GM12872 (cell line): ENCODE data around the gene RBM38.

Source experiments
- TF ChIP-seq, protein P1 (sequence below): IDR thresholded peaks from 3 replicates; pipeline ENCODE4 v1.5.1; 2011; ENCODE audit warnings: low read depth, mild to moderate bottlenecking, low read length, moderate library complexity; ENCODE audit not compliant: insufficient read depth

RBM38 gene

DNA sequence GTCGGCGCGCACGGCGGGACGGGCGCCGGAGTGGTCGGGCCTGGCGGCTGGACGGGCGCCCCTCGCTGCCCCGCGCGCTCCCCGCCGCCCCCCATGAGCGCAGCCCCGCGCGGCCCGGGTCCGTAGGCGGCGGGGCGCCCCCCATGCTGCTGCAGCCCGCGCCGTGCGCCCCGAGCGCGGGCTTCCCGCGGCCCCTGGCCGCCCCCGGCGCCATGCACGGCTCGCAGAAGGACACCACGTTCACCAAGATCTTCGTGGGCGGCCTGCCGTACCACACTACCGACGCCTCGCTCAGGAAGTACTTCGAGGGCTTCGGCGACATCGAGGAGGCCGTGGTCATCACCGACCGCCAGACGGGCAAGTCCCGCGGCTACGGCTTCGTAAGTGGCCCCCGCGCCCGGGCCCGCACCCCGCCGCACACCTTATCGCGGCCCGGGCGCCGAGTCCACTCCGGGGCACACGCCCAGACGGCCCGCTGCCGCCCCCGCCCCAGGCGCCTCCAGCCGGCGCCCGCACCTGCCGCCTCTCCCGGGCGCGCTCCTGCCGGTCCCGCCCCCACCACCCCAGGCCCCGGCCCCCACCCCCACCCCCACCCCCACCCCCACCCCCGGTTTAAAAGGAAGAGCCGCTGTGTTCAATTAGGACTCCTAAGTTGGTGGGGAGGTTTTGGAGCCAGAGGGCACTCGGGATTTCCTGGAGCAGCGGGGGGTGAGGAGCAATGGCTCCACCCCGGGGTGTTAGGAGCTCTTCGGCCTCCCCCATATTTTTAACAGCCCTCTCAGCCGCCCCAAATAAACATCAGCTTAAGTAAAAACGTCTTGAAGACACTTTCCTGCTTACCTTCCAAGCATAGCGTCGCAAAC, 474 bp downstream of the RBM38 start:
- TF ChIP-seq, protein P1, sequence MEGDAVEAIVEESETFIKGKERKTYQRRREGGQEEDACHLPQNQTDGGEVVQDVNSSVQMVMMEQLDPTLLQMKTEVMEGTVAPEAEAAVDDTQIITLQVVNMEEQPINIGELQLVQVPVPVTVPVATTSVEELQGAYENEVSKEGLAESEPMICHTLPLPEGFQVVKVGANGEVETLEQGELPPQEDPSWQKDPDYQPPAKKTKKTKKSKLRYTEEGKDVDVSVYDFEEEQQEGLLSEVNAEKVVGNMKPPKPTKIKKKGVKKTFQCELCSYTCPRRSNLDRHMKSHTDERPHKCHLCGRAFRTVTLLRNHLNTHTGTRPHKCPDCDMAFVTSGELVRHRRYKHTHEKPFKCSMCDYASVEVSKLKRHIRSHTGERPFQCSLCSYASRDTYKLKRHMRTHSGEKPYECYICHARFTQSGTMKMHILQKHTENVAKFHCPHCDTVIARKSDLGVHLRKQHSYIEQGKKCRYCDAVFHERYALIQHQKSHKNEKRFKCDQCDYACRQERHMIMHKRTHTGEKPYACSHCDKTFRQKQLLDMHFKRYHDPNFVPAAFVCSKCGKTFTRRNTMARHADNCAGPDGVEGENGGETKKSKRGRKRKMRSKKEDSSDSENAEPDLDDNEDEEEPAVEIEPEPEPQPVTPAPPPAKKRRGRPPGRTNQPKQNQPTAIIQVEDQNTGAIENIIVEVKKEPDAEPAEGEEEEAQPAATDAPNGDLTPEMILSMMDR = no peak

DNA sequence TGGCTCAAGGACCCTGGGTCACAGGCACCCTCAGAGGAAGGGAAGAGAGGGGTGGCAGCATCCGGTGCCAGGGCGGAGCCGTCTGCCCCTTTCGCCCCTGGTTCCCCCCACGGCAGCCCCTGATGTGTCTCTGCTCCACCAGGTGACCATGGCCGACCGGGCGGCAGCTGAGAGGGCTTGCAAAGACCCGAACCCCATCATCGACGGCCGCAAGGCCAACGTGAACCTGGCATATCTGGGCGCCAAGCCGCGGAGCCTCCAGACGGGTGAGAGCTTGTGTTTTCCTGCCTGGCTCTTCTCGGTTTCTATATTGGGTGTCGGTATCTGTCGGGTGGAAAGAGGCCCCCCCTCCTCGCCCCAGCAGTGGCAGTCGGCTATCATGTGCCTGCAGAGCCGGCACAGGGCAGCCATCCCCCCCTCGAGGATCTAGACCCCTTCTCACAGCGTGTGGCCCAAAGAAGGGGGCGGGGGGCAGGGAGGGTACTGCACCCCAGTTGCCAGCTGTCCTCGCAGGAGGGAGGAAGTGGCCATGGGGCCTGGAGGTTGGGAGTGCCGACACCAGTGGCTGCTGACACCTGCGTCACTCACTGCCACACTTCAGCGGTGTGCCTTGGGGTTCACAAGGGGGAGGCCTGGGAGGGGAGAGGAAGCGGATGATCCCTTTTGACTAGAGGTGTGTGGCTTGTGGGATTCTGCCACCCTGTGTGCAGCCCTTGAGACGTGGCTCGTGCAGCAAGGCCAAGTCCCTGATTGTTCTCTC, 1.5 kb downstream of the RBM38 start:
- TF ChIP-seq, protein P1 = no peak

DNA sequence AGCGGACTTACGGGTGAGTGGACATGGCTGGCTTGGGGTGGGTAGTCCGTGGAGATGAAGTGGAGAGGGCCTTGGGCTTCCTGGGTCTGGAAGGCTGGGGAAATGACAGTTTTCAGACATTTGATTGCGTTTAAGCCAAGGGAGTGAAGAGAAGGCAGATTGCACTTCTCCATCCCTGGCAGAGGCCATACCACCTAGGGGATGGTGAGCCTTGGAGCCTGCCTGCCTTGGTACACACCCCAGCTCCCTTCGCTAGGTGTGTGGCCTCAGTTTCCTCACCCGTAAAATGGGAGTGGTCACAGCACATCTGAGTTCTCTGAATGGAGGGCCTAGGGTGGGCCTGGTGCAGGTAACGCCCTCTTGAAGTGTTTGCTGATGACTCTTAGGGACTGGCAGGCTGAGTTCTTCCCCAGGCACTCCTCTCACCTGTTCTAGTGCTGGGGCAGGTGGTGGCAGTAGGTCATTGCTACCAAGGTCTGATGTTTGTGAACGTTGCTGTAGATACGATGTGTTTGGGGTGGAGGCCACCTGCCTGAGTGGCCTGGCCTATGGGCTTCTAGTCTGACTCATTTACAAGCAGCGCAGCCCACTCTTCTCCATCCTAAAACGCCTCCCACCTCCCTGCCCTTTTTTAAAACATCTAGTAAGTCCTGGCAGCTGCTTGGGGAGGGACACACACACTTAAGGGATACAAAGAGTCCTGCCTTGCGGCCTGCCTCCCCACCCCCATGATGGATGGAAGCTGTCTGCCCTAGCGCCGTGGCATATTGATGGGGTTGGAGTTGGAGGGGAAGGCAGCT, 2.3 kb downstream of the RBM38 start:
- TF ChIP-seq, protein P1 = no peak

DNA sequence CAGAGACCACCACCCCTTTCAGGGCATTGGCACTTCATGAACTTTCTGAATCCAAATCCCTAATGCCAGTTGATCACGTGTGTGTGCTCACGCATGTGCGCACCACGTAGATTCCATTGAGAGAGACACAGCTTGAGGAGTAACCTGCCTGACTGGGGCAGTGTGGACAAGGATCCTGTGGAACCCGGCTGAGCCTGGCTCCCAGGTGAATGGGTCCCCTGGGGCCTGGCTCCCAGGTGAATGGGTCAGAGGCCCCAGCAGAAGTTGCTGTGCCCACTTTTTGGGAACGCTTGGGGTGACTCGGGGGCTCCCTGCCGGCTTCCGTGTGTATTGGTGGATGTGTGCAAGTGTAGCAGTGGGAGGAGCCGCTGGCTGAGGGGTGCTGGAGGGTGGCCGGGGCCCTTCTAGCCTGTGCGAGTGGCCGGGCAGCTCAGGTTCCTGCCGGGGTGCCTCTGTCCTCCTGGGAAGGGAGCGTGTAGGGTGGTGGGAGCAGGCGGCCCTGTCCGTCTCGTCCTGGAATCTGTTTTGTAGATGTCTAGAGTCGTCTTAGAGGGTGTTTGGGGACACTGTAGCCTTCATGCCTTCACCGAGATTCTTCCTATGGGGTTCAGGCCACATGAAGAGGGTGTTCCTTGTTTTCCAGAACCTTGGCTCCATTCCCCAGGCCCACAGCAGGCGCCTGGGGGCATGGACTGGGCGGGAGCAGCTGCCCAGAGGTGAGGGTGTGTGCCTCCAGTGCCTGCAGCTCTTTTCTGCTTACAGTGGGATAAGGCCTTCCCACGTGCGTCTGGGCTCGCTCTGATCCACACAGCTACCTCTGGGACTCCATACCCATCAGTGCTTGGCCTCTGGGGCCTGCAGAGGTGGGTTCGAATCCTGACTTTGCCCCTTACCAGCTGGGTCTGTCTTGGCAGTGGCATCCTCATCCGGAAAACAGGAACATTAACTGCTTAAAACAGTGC, 3.2 kb downstream of the RBM38 start:
- TF ChIP-seq, protein P1 = no peak

DNA sequence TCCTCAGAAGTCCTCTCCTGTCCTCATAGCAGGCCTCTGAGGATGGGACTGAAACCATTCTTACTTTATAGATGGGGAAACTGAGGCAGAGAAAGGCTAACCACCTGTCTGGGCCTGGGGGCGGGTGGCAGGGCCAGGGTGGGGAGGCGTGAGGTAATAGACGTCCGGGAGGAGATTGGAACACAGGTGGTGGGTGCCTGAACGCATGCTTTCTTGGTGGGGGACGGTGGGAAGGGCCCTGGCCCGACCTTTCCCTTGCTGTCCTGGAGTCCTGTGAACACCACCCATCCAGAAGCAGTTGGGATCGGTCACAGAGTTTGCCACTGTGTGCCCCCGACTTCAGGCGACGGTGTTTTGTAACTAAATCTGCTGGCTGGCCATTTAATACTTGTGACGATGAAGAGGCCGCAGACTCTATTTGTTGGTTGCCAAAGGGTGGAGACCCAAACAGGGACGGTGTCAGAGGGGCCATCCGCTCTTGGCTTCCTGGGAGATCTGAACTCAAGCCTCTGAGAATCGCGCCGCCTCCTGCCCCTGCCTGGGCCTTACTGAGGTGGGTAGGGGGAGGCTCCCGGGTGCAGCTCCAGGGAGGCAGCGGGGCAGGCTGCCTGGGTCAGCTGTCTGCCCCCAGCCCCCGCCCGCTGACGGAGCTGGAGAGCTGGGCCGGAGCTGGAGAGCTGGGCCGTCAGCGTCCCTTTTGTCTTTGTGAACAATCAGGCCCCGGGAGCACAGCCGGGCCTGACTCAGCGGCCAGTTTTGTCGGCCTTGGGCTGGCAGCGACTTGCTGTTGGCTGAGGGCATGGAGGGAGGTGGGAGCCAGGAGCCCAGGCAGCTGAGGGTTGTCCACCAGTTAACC, 4.1 kb downstream of the RBM38 start:
- TF ChIP-seq, protein P1 = no peak
